Measurements from ENCODE around the gene IL4I1. TPM values are rescaled to one million over a fixed set of nuclear protein-coding genes. Genes with fewer than 3 reads are reported as not detected.

IL4I1 gene
- total and polyA plus RNA-seq, 2 of the 4 experiments (the other 2 are of a cell fraction): 0.31 to 0.36 TPM

- BruUV-seq (replicated peaks): no TSS peak
- Histone ChIP-seq H2BK15ac (ENCODE audit: low read depth, low read length) (no peak overlapping the region), H3K79me1 (ENCODE audit: low read depth in 1 of 2, low read length in 2 of 2) (peaks cover 28 to 77% of the 10 kb centered on the region in 2 experiments), H2AFZ (replicated peaks; ENCODE audit: low read length, poor library complexity) (no peak overlapping the region), H3K23ac (ENCODE audit: low read depth, low read length) (no peak overlapping the region), H3K4ac (ENCODE audit: low read depth, low read length) (no peak overlapping the region; the same call in 1 of the 2 replicates), H2BK20ac (ENCODE audit: low read depth, low read length) (no peak overlapping the region), H4K8ac (ENCODE audit: low read depth in 2 of 2, low read length in 2 of 2) (no peak overlapping the region), H3K9me3 (ENCODE audit: control insufficient read depth, insufficient read depth, low read length) (no peaks in the 10 kb centered on the region), H3K18ac (ENCODE audit: low read depth, low read length) (no peak overlapping the region), H3K27me3 (ENCODE audit: control insufficient read depth, insufficient read depth, low read length) (no peaks in the 10 kb centered on the region), H3K4me2 (ENCODE audit: low read depth, low read length) (no peak overlapping the region), H2BK120ac (ENCODE audit: low read depth, low read length) (no peak overlapping the region), H4K5ac (ENCODE audit: low read depth, low read length) (no peak overlapping the region), H3K4me3 (ENCODE audit: insufficient read depth, low read depth, low read length) (no peak overlapping the region), H3K56ac (ENCODE audit: extremely low read depth, insufficient read depth, low read length) (no peak overlapping the region), H3K14ac (replicated peaks; ENCODE audit: low read depth, low read length) (no peak overlapping the region), H3K9me1 (ENCODE audit: insufficient read depth, low read length) (peaks cover 20% of the 10 kb centered on the region), H2BK5ac (ENCODE audit: low read depth, low read length, poor library complexity, severe bottlenecking) (no peak overlapping the region), H4K91ac (ENCODE audit: insufficient read depth, low read depth, low read length) (no peak overlapping the region), H3K36me3 (ENCODE audit: control insufficient read depth, insufficient read depth, low read length) (peaks cover 22% of the 10 kb centered on the region), H3K27ac (ENCODE audit: insufficient read depth, low read length) (no peak overlapping the region), H2AK9ac (replicated peaks; ENCODE audit: low read depth, low read length, poor library complexity) (no peak overlapping the region), H3K4me1 (ENCODE audit: control insufficient read depth, insufficient read depth, low read length) (peaks cover 17% of the 10 kb centered on the region), H2AK5ac (ENCODE audit: low read depth, low read length) (no peak overlapping the region), H4K20me1 (ENCODE audit: insufficient read depth, low read length) (peaks cover 47% of the 10 kb centered on the region), H3K9ac (ENCODE audit: low read depth, low read length) (no peak overlapping the region)
- WGBS, 2 experiments (ENCODE audit: extremely low coverage in 2 of 2, insufficient read length in 1 of 2): 71% methylated on average over 6 of the region's 25 CpGs; no CpG with 5 or more reads in 1 of the 2 experiments
- CTCF ChIA-PET: no interaction called here
- POLR2A ChIA-PET (ENCODE audit: unreplicated experiment): no interaction called here
- in situ Hi-C loops (cut with MboI; ENCODE audit: low sequenced_read_pairs) (no loop called here), intact Hi-C loops (cut with micrococcal nuclease) (no loop called here), dilution Hi-C loops (cut with HindIII; ENCODE audit: low sequenced_read_pairs, unreplicated experiment) (no loop called here)
- no peak for ATAC-seq (ENCODE audit: low read depth)
- DNase-seq: no peak
- TF ChIP-seq RAD21 (IDR thresholded peaks at IDR 0.05; ENCODE audit: low read length) (no peak), NFE2L2 (IDR thresholded peaks at IDR 0.05; ENCODE audit: low read depth, low read length) (no peak), FOS (IDR thresholded peaks at IDR 0.05; ENCODE audit: low read depth, low read length) (no peak), POLR2A (IDR thresholded peaks at IDR 0.05; ENCODE audit: low read depth, low read length) (no peak), MXI1 (IDR thresholded peaks at IDR 0.05; ENCODE audit: borderline replicate concordance, low read depth, low read length) (no peak), RFX5 (IDR thresholded peaks at IDR 0.05; ENCODE audit: low read depth, low read length) (no peak), CEBPB (IDR thresholded peaks at IDR 0.05; ENCODE audit: low read depth, low read length) (no peak), USF2 (IDR thresholded peaks at IDR 0.05; ENCODE audit: low read depth, low read length) (no peak), RCOR1 (IDR thresholded peaks at IDR 0.05; ENCODE audit: insufficient replicate concordance, low read length) (no peak), MAZ (IDR thresholded peaks at IDR 0.05; ENCODE audit: borderline replicate concordance, low read depth, low read length) (no peak), MAFK (IDR thresholded peaks at IDR 0.05; ENCODE audit: low read depth, low read length) (no peak), ELK1 (IDR thresholded peaks at IDR 0.05; ENCODE audit: borderline replicate concordance, low read depth, low read length) (no peak)
Measured at GRCh38 chr19:49924004-49924880, 27.6 kb upstream of the IL4I1 start.
